Measurements from ENCODE around the gene LCOR. TPM values are rescaled to one million over a fixed set of nuclear protein-coding genes. Genes with fewer than 3 reads are reported as not detected.
"Not testable (repeated sequence)": the region's sequence is repeated elsewhere in the genome, so short reads cannot be mapped to it uniquely, and the experiment has no call there.

The LCOR gene
- total RNA-seq, 1 experiment from 2014 or later = 39.2 TPM

- TF ChIP-seq CTCF (conservative IDR thresholded peaks at IDR 0.05; ENCODE audit: low read depth, low read length) = no peak
- no peaks in the 10 kb centered on the region for H3K9me3 ChIP-seq (ENCODE audit: low read depth, low read length, poor library complexity, severe bottlenecking)
Observed at GRCh38 chr10:96803288-96803664, 28.8 kb upstream of the LCOR start.

GRCh38 chr10:96814264-96814663, 17.8 kb upstream of the LCOR start:
- no peaks in the 10 kb centered on the region for H3K9me3 ChIP-seq (ENCODE audit: low read depth, low read length, poor library complexity, severe bottlenecking)
- DNase-seq (ENCODE audit: low spot score) = no peak
- TF ChIP-seq EZH2 (IDR thresholded peaks at IDR 0.05; ENCODE audit: borderline replicate concordance, low read depth, low read length, poor library complexity, severe bottlenecking) (no peak), CTCF (conservative IDR thresholded peaks at IDR 0.05; ENCODE audit: low read depth, low read length) (no peak)
- H3K27ac ChIP-seq (ENCODE audit: low read depth, low read length, poor library complexity, severe bottlenecking) = no peak overlapping the region
- H3K36me3 ChIP-seq (ENCODE audit: insufficient read depth, low read length, poor library complexity, severe bottlenecking) = no peaks in the 10 kb centered on the region
- no TSS peak for BruUV-seq (replicated peaks)
- H3K4me1 ChIP-seq (ENCODE audit: insufficient read depth, low read length, poor library complexity, severe bottlenecking) = no peaks in the 10 kb centered on the region
- H3K27me3 ChIP-seq (replicated peaks; ENCODE audit: insufficient read depth, low read depth, low read length, poor library complexity) = peaks cover 18% of the 10 kb centered on the region
- ChIA-PET CTCF (no interaction called here), POLR2A (ENCODE audit: low non-redundant PET) (no interaction called here)
- no peak overlapping the region for H3K4me3 ChIP-seq (ENCODE audit: low read depth, low read length, poor library complexity, severe bottlenecking)
- intact Hi-C loops (cut with micrococcal nuclease; ENCODE audit: unreplicated experiment) = no loop called here

More at GRCh38 chr10:96803288-96803664, 28.8 kb upstream of the LCOR start:
- ChIA-PET CTCF (interaction anchor here (0.5 kb wide), 1 partner anchor 234 kb away, joined by 3 read pairs; no protein-coding TSS in a partner anchor), POLR2A (ENCODE audit: low non-redundant PET) (no interaction called here)
- H3K4me3 ChIP-seq (ENCODE audit: low read depth, low read length, poor library complexity, severe bottlenecking) = no peak overlapping the region
- H3K36me3 ChIP-seq (ENCODE audit: insufficient read depth, low read length, poor library complexity, severe bottlenecking) = no peaks in the 10 kb centered on the region
- BruUV-seq (replicated peaks) = no TSS peak
- no peak overlapping the region for H3K27ac ChIP-seq (ENCODE audit: low read depth, low read length, poor library complexity, severe bottlenecking)
- H3K27me3 ChIP-seq (replicated peaks; ENCODE audit: insufficient read depth, low read depth, low read length, poor library complexity) = no peaks in the 10 kb centered on the region
- no peaks in the 10 kb centered on the region for H3K4me1 ChIP-seq (ENCODE audit: insufficient read depth, low read length, poor library complexity, severe bottlenecking)
- no peak for DNase-seq (ENCODE audit: low spot score)
- intact Hi-C loops (cut with micrococcal nuclease; ENCODE audit: unreplicated experiment) = no loop called here

GRCh38 chr10:96818971-96819370, 13.1 kb upstream of the LCOR start:
- BruUV-seq (replicated peaks); intact Hi-C loops (cut with micrococcal nuclease; ENCODE audit: unreplicated experiment); H3K4me3 ChIP-seq (ENCODE audit: low read depth, low read length, poor library complexity, severe bottlenecking); H3K27me3 ChIP-seq (replicated peaks; ENCODE audit: insufficient read depth, low read depth, low read length, poor library complexity); H3K36me3 ChIP-seq (ENCODE audit: insufficient read depth, low read length, poor library complexity, severe bottlenecking); H3K9me3 ChIP-seq (ENCODE audit: low read depth, low read length, poor library complexity, severe bottlenecking); H3K4me1 ChIP-seq (ENCODE audit: insufficient read depth, low read length, poor library complexity, severe bottlenecking); CTCF ChIA-PET; POLR2A ChIA-PET (ENCODE audit: low non-redundant PET); H3K27ac ChIP-seq (ENCODE audit: low read depth, low read length, poor library complexity, severe bottlenecking); DNase-seq (ENCODE audit: low spot score): not testable (repeated sequence)

GRCh38 chr10:96820765-96821164, 11.3 kb upstream of the LCOR start:
- Histone ChIP-seq H3K4me1 (ENCODE audit: insufficient read depth, low read length, poor library complexity, severe bottlenecking) (no peaks in the 10 kb centered on the region), H3K36me3 (ENCODE audit: insufficient read depth, low read length, poor library complexity, severe bottlenecking) (no peaks in the 10 kb centered on the region), H3K9me3 (ENCODE audit: low read depth, low read length, poor library complexity, severe bottlenecking) (no peaks in the 10 kb centered on the region), H3K4me3 (ENCODE audit: low read depth, low read length, poor library complexity, severe bottlenecking) (no peak overlapping the region), H3K27ac (ENCODE audit: low read depth, low read length, poor library complexity, severe bottlenecking) (no peak overlapping the region), H3K27me3 (replicated peaks; ENCODE audit: insufficient read depth, low read depth, low read length, poor library complexity) (no peaks in the 10 kb centered on the region)
- no peak for TF ChIP-seq EZH2 (IDR thresholded peaks at IDR 0.05; ENCODE audit: borderline replicate concordance, low read depth, low read length, poor library complexity, severe bottlenecking)
- POLR2A ChIA-PET (ENCODE audit: low non-redundant PET) = no interaction called here
- BruUV-seq (replicated peaks) = no TSS peak
- no peak for DNase-seq (ENCODE audit: low spot score)
- CTCF ChIA-PET = no interaction called here
- intact Hi-C loops (cut with micrococcal nuclease; ENCODE audit: unreplicated experiment) = no loop called here

Data from A673 (cell line).